HG03175 (cell line): ENCODE results near the gene COX7A1.

ENCODE experiments used
- ATAC-seq: cut with Tn5 transposase; IDR thresholded peaks from one replicate; pipeline ENCODE4 v1.9.1; 2021; ENCODE audit warnings: mild to moderate bottlenecking, moderate library complexity; ENCODE audit not compliant: unreplicated experiment

Gene COX7A1

DNA sequence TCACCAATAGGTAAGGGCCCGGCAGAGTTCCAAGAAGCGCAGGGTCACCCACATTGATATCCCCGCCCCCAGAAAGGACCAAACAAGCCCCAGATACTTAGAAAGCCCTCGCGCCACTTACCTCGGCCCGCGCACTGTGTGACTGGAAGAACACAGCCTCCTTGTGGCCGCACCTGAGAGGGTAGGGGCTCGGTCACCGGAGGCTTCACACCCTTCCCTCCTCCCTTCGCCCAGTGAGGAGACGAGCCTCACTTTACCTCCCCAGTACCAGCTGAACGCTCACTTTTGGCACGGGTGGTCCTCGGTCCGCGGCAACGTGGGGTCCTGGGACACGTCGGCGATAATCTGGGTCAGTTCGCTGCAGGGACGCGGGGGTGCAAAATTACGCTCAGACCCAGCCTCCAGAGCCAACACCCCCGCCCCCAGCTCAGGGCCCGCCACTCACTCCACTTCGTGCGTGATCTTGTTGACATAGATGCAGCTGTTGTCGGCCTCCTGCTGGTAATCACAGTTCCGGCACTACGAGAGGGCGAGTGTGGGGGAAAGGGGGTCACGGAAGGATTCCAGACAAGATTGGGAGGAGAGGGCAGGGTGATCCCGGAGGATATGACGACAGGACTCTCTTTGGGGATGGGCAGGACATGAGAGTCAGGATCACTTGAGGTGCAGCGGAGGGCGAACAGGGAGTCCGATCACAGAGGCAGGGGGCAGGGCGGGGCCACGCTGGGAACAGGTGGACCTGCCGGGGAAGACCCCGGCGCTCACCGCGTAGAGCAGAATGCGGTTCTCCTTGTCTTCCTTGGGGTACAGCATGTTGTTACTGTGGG is 38.1 kb downstream of the COX7A1 start:
- peak; percentile 2 for ATAC-seq

DNA sequence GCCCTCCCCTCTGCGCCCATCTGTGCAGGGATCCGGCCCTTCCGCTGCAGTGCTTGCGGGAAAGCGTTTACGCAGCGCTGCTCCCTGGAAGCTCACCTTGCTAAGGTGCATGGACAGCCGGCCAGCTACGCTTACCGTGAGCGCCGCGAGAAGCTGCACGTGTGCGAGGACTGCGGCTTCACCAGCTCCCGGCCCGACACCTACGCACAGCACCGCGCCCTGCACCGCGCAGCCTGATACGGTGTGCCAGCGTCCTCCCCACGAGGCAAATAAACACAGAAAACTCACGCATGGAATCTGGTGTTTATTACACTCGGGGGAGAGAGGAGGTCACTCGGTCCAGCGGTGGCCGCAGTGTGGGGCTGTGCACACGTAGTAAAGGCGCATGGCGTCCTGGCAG is 38.8 kb downstream of the COX7A1 start:
- ATAC-seq, result no peak

DNA sequence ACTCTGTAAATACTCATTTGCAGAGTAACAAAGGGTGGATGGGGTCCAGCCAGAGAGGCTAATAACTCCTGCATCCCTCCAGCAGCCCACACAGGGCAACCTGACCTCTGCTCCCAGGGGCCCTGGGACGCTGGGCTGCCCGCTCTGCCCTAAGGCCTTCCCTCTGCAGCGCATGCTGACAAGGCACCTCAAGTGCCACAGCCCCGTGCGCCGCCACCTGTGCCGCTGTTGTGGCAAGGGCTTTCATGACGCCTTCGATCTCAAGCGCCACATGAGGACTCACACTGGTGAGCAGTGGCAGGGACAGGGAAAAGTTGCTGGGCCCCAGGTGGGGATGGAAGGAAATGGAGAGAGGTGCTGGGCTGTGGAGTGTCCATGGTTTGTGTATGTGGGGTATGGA is 39.6 kb downstream of the COX7A1 start:
- ATAC-seq, result no peak

DNA sequence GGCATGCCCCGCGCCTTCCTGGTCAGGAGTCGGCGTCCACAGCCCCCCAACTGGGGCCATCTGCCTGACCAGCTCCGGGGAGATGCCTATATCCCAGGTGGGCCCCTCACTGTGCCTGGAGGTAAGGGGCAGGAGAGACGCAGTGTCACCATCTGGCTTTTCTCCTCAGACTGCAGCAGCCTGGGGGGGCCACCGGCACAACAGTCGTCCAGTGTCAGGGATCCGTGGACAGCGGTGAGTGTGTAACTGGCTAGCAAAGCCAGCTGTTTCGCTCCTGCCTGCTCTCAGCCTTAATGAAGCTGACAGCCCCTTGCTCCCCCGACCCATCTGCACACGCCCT is 41.1 kb downstream of the COX7A1 start:
- ATAC-seq, result no peak

DNA sequence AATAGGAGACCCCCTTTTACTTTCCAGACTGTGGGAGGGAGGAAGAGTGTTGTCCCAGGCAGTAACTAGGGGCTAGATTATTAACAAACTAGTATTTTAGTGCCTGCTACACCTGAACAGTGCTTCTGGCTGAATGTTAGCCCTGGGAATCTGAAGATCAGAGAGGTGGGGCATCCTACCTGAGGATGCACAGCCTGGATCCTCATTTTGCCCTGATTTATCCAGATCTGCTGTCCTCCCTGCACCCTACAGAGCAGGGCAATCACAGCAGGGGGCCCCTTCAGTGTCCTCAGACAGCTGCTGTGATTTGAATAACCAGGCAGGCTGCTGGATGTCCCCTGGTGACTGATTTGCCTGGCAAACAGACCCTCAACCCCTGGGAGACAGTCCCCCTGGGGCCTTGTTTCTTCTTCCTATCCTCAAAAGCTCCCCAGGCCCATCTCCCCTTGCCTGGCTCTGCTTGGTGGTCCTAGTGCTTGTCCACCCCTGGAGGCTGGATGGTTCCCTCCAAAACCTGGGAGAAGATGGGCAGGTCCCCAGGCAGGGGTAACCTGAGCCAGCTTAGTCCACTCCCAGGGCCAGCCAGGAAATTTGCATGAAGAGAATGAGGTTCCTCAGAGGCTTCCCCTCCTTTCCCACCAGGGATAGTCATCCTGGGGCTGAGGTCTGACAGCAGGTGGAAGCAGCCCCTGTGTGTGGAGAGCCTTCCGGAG is 41.6 kb downstream of the COX7A1 start, which contains the start of gene OVOL3:
TSS of gene OVOL3 (plus strand) at position 657 of the 713 bp plus-strand sequence. CDS start 60 bp downstream, outside the sequence.
- no peak for ATAC-seq

DNA sequence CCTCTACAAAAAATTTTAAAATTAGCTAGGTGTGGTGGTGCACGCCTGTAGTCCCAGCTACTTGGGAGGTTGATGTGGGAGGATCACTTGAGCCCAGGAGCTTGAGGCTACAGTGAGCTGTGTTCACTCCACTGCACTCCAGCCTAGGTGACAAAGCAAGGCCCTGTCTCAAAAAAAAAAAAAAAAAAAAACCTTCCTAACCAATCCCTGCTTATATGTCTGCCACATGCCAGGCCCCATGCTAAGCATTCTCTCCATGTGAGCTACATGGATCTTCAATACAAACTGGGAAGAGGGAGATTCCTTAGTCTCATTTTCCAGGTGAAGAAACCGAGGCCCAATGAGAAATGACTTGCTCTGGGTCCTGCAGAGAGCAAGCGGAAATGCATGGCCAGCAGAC is 43.6 kb downstream of the COX7A1 start:
- ATAC-seq, result no peak

DNA sequence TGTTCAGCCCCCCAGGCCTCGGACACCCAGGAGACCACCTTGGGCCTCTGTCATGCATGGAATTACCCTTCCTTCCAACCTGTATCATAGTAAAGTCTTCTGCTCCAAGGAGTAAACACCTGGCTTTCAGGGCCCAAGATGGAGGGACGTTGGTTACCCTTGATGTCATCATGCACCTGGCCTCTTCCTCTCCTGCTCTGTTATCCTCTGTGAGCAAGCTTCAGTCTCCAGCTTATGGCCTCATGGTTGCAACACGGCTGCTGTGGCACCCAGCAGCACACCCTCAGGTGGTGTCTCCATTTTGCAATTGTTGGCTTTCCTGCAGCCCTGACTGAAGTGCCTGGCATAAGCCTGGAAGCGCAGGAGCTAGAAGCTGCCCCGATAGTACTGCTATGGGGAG is 45.3 kb downstream of the COX7A1 start:
- ATAC-seq, result no peak

DNA sequence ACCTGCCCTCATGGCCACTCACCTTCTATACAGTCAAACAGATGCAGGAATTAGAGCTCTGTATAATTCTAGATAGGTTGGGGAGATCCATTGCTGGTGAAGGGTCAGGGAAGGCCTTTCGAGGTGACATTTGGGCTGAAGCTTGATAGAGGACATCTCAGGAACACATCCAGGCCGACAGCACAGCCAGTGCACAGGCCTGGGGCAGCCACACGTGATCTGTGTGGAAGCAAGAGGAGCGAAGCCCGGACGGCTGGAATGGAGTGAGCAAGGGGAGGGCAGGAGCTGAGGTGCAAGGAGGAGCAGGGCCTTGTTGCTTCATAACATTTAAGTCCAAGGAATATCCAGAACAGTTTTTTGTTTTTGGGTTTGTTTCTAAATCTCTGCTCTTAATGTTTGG is 45.8 kb downstream of the COX7A1 start:
- no peak for ATAC-seq

DNA sequence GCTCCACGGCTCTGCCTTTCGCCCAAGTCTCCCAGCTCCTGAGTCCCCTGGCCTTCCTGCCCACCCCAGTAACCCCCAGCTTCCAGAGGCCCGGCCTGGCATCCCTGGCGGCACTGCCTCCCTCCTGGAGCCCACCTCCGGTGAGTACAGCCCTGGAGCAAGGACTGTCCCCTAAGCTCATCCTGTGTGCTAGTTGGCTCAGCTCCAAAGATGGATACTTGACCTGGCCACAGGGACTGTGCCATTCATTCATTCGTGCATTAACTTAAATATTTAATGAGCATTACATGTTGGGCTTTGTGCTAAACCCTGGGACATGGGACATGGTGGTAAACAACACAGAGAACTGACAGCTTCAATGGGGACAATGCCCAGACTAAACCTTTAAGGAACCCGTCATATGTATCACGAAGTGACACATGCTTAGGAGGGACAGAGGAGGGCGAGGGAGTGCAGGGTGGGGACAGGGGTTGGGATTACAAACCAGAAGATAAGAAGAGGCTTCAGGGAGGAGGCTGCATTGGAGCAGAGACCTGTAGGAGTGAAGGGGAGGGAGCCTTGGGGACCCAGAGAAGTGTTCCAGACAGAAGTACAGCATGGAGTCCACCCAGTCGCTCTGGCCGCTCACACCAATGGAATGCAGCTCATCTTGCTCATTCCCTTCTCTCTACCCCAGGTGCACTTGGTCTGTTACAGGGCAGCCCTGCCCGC is 48.2 kb downstream of the COX7A1 start:
- ATAC-seq, result no peak

DNA sequence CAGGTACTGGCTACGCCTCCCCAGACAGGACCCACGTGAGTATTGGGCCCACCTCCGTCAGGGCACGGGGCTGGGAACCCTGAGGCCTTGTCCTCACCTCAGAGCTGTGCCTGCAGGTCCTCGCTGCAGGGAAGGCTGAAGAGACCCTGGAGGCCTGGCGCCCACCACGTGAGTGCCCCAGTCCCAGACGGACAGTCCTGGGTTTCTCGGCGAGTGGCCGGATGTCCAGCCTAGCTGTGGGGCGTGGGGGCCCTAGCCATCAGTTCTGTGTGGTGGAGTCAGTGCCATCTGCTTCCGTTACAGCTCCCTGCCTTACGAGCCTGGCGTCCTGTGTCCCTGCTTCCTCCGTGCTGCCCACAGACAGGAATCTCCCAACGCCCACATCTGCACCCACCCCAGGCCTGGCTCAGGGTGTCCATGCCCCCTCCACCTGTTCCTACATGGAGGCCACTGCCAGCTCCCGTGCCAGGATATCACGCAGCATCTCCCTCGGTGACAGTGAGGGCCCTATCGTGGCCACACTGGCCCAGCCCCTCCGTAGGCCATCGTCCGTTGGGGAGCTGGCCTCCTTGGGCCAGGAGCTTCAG is 49.1 kb downstream of the COX7A1 start:
- ATAC-seq, result no peak

DNA sequence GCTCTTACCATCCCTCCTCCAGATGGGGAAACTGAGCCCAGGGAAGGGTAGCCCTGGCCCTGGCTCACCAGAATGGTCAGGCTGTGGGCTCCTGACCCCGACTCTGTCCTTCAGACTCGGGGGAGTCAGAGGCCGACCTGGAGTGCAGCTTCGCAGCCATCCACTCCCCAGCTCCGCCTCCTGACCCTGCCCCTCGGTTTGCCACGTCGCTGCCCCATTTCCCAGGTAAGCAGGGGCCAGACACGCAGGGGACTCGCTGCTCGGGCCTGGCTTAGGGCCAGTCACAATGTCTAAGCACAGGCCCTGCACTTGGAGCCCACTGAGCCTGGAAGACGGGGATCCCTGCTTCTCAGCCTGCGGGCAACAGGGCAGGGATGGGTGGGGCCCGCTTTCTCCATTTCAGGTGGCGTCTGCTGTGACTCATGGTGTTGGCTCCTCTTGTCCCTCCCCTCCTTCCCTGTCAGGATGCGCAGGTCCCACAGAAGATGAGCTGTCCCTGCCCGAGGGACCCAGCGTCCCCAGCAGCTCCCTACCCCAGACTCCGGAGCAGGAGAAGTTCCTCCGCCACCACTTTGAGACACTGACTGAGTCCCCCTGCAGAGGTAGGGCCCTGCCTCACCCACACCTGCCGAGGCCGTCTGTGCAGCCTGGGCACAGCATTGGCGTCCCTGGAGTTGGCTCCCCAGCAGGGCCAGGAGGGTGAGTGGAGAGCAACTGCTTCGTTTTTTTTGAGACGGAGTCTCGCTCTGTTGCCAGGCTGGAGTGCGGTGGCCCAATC is 50.5 kb downstream of the COX7A1 start:
- no peak for ATAC-seq
